A673 (cell line): ENCODE results near the gene PRDM16. TPM values are rescaled to one million over a fixed set of nuclear protein-coding genes. Genes with fewer than 3 reads are reported as not detected.

ENCODE experiments used
- BruUV-seq: library from RNA; stranded (reverse); fragments of 400-500 nt; replicated peaks from 2 replicates; lab custom pipeline; 2021; lab: Mats Ljungman, UMichigan
- CTCF ChIA-PET: fragments of 300-600 bp; sonication (Branson Sonifier 250); formaldehyde crosslinking; loops from one replicate; lab custom pipeline; 2022; ENCODE audit warnings: antibody characterized with exemption; lab: Charles Lee
- POLR2A ChIA-PET: fragments of 300-600 bp; sonication (Branson Sonifier 250); formaldehyde crosslinking; loops from one replicate; lab custom pipeline; 2022; ENCODE audit warnings: antibody characterized with exemption; ENCODE audit not compliant: low non-redundant PET; lab: Charles Lee
- DNase-seq: peaks from one replicate; pipeline ENCODE4 v3.0.0-alpha.2; 2015; ENCODE audit warnings: low spot score
- H3K27ac ChIP-seq: fragments of 200-600 bp; sonication (generic); 2 replicates; pipeline ENCODE4 v1.5.1; 2016; ENCODE audit warnings: mixed run types, low read depth, mild to moderate bottlenecking, mixed read lengths, antibody characterized with exemption, low read length; ENCODE audit not compliant: poor library complexity, severe bottlenecking
- H3K27me3 ChIP-seq: fragments of 200-600 bp; sonication (generic); replicated peaks from 2 replicates; pipeline ENCODE4 v1.6.1; 2017; ENCODE audit warnings: mixed run types, low read depth, mild to moderate bottlenecking, mixed read lengths, antibody characterized with exemption, low read length; ENCODE audit not compliant: insufficient read depth, poor library complexity
- H3K36me3 ChIP-seq: fragments of 200-600 bp; sonication (generic); 2 replicates; pipeline ENCODE4 v1.6.1; 2016; ENCODE audit warnings: mixed run types, mild to moderate bottlenecking, mixed read lengths, antibody characterized with exemption, low read length; ENCODE audit not compliant: insufficient read depth, poor library complexity, severe bottlenecking
- H3K4me1 ChIP-seq: fragments of 200-600 bp; sonication (generic); 2 replicates; pipeline ENCODE4 v1.6.1; 2017; ENCODE audit warnings: mixed run types, mild to moderate bottlenecking, mixed read lengths, antibody characterized with exemption, low read length; ENCODE audit not compliant: insufficient read depth, poor library complexity, severe bottlenecking
- H3K4me3 ChIP-seq: fragments of 200-600 bp; sonication (generic); 2 replicates; pipeline ENCODE4 v1.5.1; 2016; ENCODE audit warnings: low read depth, mixed run types, mild to moderate bottlenecking, mixed read lengths, low read length; ENCODE audit not compliant: poor library complexity, severe bottlenecking
- H3K9me3 ChIP-seq: fragments of 200-600 bp; sonication (generic); 2 replicates; pipeline ENCODE4 v1.6.1; 2016; ENCODE audit warnings: mixed run types, low read depth, mild to moderate bottlenecking, mixed read lengths, antibody characterized with exemption, low read length; ENCODE audit not compliant: poor library complexity, severe bottlenecking
- EZH2 ChIP-seq: fragments of 200-600 bp; sonication (generic); IDR thresholded peaks from 2 replicates; pipeline ENCODE4 v1.6.1; 2017; ENCODE audit warnings: borderline replicate concordance, low read depth, mild to moderate bottlenecking, mixed read lengths, antibody characterized with exemption, low read length; ENCODE audit not compliant: poor library complexity, severe bottlenecking
- intact Hi-C: fragments of 100-400 bp; cut with micrococcal nuclease; formaldehyde crosslinking; loops from one replicate; pipeline ENCODE4 v1.10.0; 2022; ENCODE audit not compliant: unreplicated experiment
- total RNA-seq: library from RNA; stranded (reverse); gene quantifications from 2 replicates; pipeline ENCODE4 v1.2.3, GENCODE V29; 2021
- TF ChIP-seq, protein P1 (sequence below): fragments of 300-800, 200-600 bp; sonication (generic); conservative IDR thresholded peaks from 2 replicates; pipeline ENCODE4 v1.5.1; 2017; ENCODE audit warnings: low read depth, mild to moderate bottlenecking, antibody characterized with exemption, low read length, moderate library complexity, mixed read lengths

The PRDM16 gene
- total RNA-seq, 1 experiment from 2014 or later: 0.49 TPM

- no peak for DNase-seq
- Histone ChIP-seq H3K27ac (no peak overlapping the region), H3K4me3 (no peak overlapping the region), H3K36me3 (no peaks in the 10 kb centered on the region), H3K27me3 (peaks cover 28% of the 10 kb centered on the region), H3K4me1 (no peaks in the 10 kb centered on the region), H3K9me3 (no peaks in the 10 kb centered on the region)
- intact Hi-C loops: no loop called here
- TF ChIP-seq, protein P1, sequence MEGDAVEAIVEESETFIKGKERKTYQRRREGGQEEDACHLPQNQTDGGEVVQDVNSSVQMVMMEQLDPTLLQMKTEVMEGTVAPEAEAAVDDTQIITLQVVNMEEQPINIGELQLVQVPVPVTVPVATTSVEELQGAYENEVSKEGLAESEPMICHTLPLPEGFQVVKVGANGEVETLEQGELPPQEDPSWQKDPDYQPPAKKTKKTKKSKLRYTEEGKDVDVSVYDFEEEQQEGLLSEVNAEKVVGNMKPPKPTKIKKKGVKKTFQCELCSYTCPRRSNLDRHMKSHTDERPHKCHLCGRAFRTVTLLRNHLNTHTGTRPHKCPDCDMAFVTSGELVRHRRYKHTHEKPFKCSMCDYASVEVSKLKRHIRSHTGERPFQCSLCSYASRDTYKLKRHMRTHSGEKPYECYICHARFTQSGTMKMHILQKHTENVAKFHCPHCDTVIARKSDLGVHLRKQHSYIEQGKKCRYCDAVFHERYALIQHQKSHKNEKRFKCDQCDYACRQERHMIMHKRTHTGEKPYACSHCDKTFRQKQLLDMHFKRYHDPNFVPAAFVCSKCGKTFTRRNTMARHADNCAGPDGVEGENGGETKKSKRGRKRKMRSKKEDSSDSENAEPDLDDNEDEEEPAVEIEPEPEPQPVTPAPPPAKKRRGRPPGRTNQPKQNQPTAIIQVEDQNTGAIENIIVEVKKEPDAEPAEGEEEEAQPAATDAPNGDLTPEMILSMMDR: no peak
- TF ChIP-seq EZH2: no peak
- POLR2A ChIA-PET: no interaction called here
- BruUV-seq: no TSS peak
- CTCF ChIA-PET: no interaction called here
Observed at GRCh38 chr1:3298197-3298596, 229.2 kb downstream of the PRDM16 start.

GRCh38 chr1:3304246-3304645 lies 235.2 kb downstream of the PRDM16 start:
- POLR2A ChIA-PET: no interaction called here
- Histone ChIP-seq H3K4me1 (no peaks in the 10 kb centered on the region), H3K27me3 (peaks cover 12% of the 10 kb centered on the region), H3K27ac (no peak overlapping the region), H3K36me3 (no peaks in the 10 kb centered on the region), H3K9me3 (no peaks in the 10 kb centered on the region), H3K4me3 (no peak overlapping the region)
- no peak for DNase-seq
- intact Hi-C loops: no loop called here
- CTCF ChIA-PET: no interaction called here
- no TSS peak for BruUV-seq
- TF ChIP-seq EZH2: no peak
- TF ChIP-seq, protein P1: no peak

- H3K27me3 ChIP-seq: peaks cover 12% of the 10 kb centered on the region
- no peaks in the 10 kb centered on the region for H3K4me1 ChIP-seq
- TF ChIP-seq EZH2: no peak
- TF ChIP-seq, protein P1: no peak
- no TSS peak for BruUV-seq
- intact Hi-C loops: no loop called here
- H3K9me3 ChIP-seq: no peaks in the 10 kb centered on the region
- H3K27ac ChIP-seq: no peak overlapping the region
- ChIA-PET CTCF (no interaction called here), POLR2A (no interaction called here)
- no peak for DNase-seq
- no peaks in the 10 kb centered on the region for H3K36me3 ChIP-seq
- no peak overlapping the region for H3K4me3 ChIP-seq
Observed at GRCh38 chr1:3304692-3305091, 235.7 kb downstream of the PRDM16 start.
